ENCODE measurements around the gene ZG16B.
A peak's percentile ranks its signal among the peaks of the same experiment; 100 is the strongest.

Gene ZG16B

GRCh38 chr16:2798723-2799204, 31.3 kb upstream of the ZG16B start:
- Histone ChIP-seq H3K9me3 (ENCODE audit: severe bottlenecking) (peaks cover 8% of the 10 kb centered on the region), H3K36me3 (ENCODE audit: low read depth) (no peaks in the 10 kb centered on the region), H3K4me1 (ENCODE audit: insufficient read depth, poor library complexity, severe bottlenecking) (peaks cover 23% of the 10 kb centered on the region), H3K27ac (ENCODE audit: poor library complexity, severe bottlenecking) (no peak overlapping the region), H3K4me3 (ENCODE audit: severe bottlenecking) (no peak overlapping the region), H3K27me3 (ENCODE audit: insufficient read depth, poor library complexity, severe bottlenecking) (peaks cover 3% of the 10 kb centered on the region)
- no peak for TF ChIP-seq CTCF (IDR thresholded peaks at IDR 0.05; ENCODE audit: poor library complexity, severe bottlenecking)
- ATAC-seq (ENCODE audit: low read depth): no peak
- DNase-seq (ENCODE audit: low spot score): peak; percentile 50

GRCh38 chr16:2799205-2799858, 30.8 kb upstream of the ZG16B start:
- DNase-seq (ENCODE audit: low spot score) (peak; percentile 47), ATAC-seq (ENCODE audit: low read depth) (0 out of 3 replicates have a peak, but pooled peaks have one; percentile 20)
- H3K27ac ChIP-seq (ENCODE audit: poor library complexity, severe bottlenecking): no peak overlapping the region
- H3K4me3 ChIP-seq (ENCODE audit: severe bottlenecking): no peak overlapping the region
- no peak for TF ChIP-seq CTCF (IDR thresholded peaks at IDR 0.05; ENCODE audit: poor library complexity, severe bottlenecking)
- H3K27me3 ChIP-seq (ENCODE audit: insufficient read depth, poor library complexity, severe bottlenecking): peaks cover 3% of the 10 kb centered on the region
- peaks cover 11% of the 10 kb centered on the region for H3K9me3 ChIP-seq (ENCODE audit: severe bottlenecking)
- peaks cover 19% of the 10 kb centered on the region for H3K4me1 ChIP-seq (ENCODE audit: insufficient read depth, poor library complexity, severe bottlenecking)
- H3K36me3 ChIP-seq (ENCODE audit: low read depth): no peaks in the 10 kb centered on the region

- H3K27me3 ChIP-seq (ENCODE audit: insufficient read depth, poor library complexity, severe bottlenecking): peaks cover 3% of the 10 kb centered on the region
- no peak for TF ChIP-seq CTCF (IDR thresholded peaks at IDR 0.05; ENCODE audit: poor library complexity, severe bottlenecking)
- ATAC-seq (ENCODE audit: low read depth) (peak; percentile 55; the same call in 2 of the 3 replicates), DNase-seq (ENCODE audit: low spot score) (peak; percentile 10)
- H3K27ac ChIP-seq (ENCODE audit: poor library complexity, severe bottlenecking): no peak overlapping the region
- no peak overlapping the region for H3K4me3 ChIP-seq (ENCODE audit: severe bottlenecking)
- H3K36me3 ChIP-seq (ENCODE audit: low read depth): no peaks in the 10 kb centered on the region
- H3K4me1 ChIP-seq (ENCODE audit: insufficient read depth, poor library complexity, severe bottlenecking): peaks cover 14% of the 10 kb centered on the region
- H3K9me3 ChIP-seq (ENCODE audit: severe bottlenecking): peaks cover 11% of the 10 kb centered on the region
Observed at GRCh38 chr16:2799859-2800226, 30.3 kb upstream of the ZG16B start.

GRCh38 chr16:2803545-2804195, 26.4 kb upstream of the ZG16B start:
- ATAC-seq (ENCODE audit: low read depth) (no peak), DNase-seq (ENCODE audit: low spot score) (no peak)
- peaks cover 11% of the 10 kb centered on the region for H3K9me3 ChIP-seq (ENCODE audit: severe bottlenecking)
- H3K36me3 ChIP-seq (ENCODE audit: low read depth): no peaks in the 10 kb centered on the region
- H3K27ac ChIP-seq (ENCODE audit: poor library complexity, severe bottlenecking): no peak overlapping the region
- peaks cover 3% of the 10 kb centered on the region for H3K27me3 ChIP-seq (ENCODE audit: insufficient read depth, poor library complexity, severe bottlenecking)
- no peak overlapping the region for H3K4me3 ChIP-seq (ENCODE audit: severe bottlenecking)
- TF ChIP-seq CTCF (IDR thresholded peaks at IDR 0.05; ENCODE audit: poor library complexity, severe bottlenecking): no peak
- H3K4me1 ChIP-seq (ENCODE audit: insufficient read depth, poor library complexity, severe bottlenecking): no peaks in the 10 kb centered on the region

- Histone ChIP-seq H3K27me3 (ENCODE audit: insufficient read depth, poor library complexity, severe bottlenecking) (peaks cover 3% of the 10 kb centered on the region), H3K27ac (ENCODE audit: poor library complexity, severe bottlenecking) (no peak overlapping the region), H3K36me3 (ENCODE audit: low read depth) (no peaks in the 10 kb centered on the region), H3K4me3 (ENCODE audit: severe bottlenecking) (no peak overlapping the region), H3K9me3 (ENCODE audit: severe bottlenecking) (peaks cover 11% of the 10 kb centered on the region), H3K4me1 (ENCODE audit: insufficient read depth, poor library complexity, severe bottlenecking) (no peaks in the 10 kb centered on the region)
- no peak for TF ChIP-seq CTCF (IDR thresholded peaks at IDR 0.05; ENCODE audit: poor library complexity, severe bottlenecking)
- ATAC-seq (ENCODE audit: low read depth): no peak
- DNase-seq (ENCODE audit: low spot score): peak; percentile 31
Observed at GRCh38 chr16:2804728-2805127, 25.4 kb upstream of the ZG16B start.

Measured in RWPE2 (cell line).